GM21367 (cell line): ENCODE results near the gene GJA4.

Source experiments
- ATAC-seq: cut with Tn5 transposase; IDR thresholded peaks from one replicate; pipeline ENCODE4 v1.9.1; 2021; ENCODE audit not compliant: unreplicated experiment

Gene GJA4

GRCh38 chr1:34829250-34829649, 36.5 kb downstream of the GJA4 start:
- no peak for ATAC-seq

- no peak for ATAC-seq
Observed at GRCh38 chr1:34831721-34832246, 39.0 kb downstream of the GJA4 start.

- no peak for ATAC-seq
Observed at GRCh38 chr1:34833711-34834110, 40.9 kb downstream of the GJA4 start.

DNA sequence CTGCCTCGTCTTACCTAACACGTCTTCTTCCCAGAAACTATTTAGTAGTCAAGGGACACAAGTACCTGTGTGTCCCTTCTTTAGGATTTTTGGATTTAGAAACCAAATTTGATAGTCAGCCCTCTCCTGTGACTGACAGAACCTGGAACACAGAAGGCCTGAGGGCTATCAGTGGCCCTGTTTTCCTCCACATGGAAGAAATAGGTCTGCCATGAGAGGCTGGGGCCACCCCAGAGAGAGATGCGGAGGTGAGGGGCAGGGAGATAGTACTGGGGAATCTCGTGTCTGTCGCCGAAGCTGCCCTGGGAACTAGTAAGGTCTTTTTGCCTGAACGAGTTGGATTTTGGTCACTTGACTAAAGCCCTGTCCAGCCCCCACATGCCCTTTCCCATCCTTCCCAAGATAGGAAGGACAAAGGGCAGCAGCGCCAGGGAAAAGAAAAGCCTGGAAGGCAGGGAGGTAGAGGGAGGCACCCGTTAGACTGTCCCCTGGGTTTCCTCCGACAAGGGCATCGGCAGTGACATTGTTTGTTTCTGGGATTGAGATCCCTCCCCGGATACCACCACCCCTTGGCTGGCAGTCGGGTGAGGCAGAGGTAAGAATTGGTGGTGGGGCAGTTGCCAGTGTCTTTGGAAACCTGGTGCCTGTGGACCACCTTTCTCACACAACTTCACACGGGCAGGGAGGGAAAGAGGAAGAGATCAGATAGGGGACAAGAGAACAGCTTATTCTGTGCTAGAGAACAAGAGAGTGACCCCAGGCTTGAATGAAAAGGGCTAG, 46.9 kb downstream of the GJA4 start:
- no peak for ATAC-seq

- ATAC-seq = no peak
Observed at GRCh38 chr1:34840426-34840825, 47.6 kb downstream of the GJA4 start.

- no peak for ATAC-seq
Observed at GRCh38 chr1:34842073-34842472, 49.3 kb downstream of the GJA4 start.

DNA sequence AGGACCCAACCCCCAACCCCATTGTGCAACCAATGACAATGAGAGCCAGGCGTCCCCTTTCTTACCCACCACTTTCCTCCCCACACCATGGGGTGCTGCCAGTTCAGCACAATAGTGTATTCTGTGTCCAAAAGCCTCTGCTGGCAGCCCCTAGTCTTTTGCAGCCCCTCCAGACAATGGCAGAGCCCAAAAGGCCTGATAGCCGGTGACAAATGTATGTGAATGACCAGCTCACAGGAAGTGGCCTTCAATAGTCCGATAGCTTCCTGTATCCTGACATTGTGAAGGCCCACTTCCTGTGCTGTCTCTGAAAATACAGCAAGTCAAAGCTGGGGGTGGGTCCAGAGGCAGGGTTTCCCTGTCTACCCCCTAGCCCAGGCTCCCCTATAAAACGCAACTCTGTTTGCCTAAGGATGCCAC, 50.2 kb downstream of the GJA4 start:
- no peak for ATAC-seq

GRCh38 chr1:34843392-34844251, 50.8 kb downstream of the GJA4 start:
- ATAC-seq = no peak

GRCh38 chr1:34844252-34844634, 51.4 kb downstream of the GJA4 start:
- ATAC-seq = no peak
